ENCODE results near the gene LIPT2. TPM values are rescaled to one million over a fixed set of nuclear protein-coding genes. Genes with fewer than 3 reads are reported as not detected.

Gene LIPT2
- total and polyA plus RNA-seq, 12 donors = 1.8 to 16.1 (median 5.4) TPM

DNA sequence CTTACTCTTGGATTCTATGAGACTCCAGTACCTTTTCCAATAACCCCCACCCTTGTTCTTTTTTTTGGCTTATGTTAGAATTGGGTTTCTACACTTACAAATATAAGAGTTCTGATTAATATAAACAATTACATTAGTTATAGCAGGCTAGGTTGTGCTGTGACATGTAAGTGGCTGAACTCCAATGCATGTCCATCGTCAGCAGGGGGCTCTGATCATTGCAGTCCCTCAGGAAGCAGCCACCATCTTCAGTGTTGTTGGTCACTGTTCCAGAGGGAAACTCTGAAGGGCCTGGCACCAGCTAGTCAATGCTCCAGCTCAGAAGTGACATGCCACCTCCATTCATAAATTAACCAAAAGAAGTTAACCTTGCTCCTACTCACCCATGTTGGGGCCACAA, 5.6 kb downstream of the LIPT2 start:
- Histone ChIP-seq H3K9me3 (replicated peaks in 1 of 3) (no peaks in the 10 kb centered on the region), H3K27me3 (no peaks in the 10 kb centered on the region), H3K27ac (no peak overlapping the region), H3K36me3 (replicated peaks in 1 of 2) (no peaks in the 10 kb centered on the region), H3K4me1 (replicated peaks in 1 of 2) (peaks cover 0 to 6% of the 10 kb centered on the region in 2 donors), H3K4me3 (no peak overlapping the region)
- intact Hi-C loops (cut with DNase I) = no loop called here
- DNase-seq = no peak
- 83 to 93% (median 88%) methylated on average over 1 of the region's 1 CpG for WGBS, 4 donors
- no peak for TF ChIP-seq POLR2A (IDR thresholded peaks at IDR 0.05)
- TF ChIP-seq, protein P1, sequence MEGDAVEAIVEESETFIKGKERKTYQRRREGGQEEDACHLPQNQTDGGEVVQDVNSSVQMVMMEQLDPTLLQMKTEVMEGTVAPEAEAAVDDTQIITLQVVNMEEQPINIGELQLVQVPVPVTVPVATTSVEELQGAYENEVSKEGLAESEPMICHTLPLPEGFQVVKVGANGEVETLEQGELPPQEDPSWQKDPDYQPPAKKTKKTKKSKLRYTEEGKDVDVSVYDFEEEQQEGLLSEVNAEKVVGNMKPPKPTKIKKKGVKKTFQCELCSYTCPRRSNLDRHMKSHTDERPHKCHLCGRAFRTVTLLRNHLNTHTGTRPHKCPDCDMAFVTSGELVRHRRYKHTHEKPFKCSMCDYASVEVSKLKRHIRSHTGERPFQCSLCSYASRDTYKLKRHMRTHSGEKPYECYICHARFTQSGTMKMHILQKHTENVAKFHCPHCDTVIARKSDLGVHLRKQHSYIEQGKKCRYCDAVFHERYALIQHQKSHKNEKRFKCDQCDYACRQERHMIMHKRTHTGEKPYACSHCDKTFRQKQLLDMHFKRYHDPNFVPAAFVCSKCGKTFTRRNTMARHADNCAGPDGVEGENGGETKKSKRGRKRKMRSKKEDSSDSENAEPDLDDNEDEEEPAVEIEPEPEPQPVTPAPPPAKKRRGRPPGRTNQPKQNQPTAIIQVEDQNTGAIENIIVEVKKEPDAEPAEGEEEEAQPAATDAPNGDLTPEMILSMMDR (IDR thresholded peaks at IDR 0.05) = no peak

DNA sequence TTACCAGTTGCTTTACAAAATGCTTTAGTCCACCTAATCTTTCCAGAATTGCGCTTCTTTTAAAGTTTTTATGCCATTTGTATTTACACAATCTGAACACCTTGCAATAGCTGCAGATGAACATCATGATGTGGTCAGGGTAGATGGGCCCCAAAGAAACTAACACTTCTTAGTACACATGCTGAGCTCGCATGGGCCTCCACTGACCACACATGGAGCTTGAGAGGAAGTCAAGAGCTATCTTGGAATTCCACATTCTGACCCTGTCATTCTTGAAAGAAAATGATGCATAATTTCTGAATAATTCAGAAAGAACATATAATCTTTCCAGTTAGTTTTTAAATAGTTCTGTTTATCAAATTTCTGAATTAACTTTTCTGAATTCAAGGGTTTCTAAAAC, 7.7 kb downstream of the LIPT2 start:
- WGBS, 4 donors = 80 to 94% (median 88%) methylated on average over 2 of the region's 2 CpGs
- H3K36me3 ChIP-seq (replicated peaks in 1 of 2) = no peaks in the 10 kb centered on the region
- intact Hi-C loops (cut with DNase I) = no loop called here

DNA sequence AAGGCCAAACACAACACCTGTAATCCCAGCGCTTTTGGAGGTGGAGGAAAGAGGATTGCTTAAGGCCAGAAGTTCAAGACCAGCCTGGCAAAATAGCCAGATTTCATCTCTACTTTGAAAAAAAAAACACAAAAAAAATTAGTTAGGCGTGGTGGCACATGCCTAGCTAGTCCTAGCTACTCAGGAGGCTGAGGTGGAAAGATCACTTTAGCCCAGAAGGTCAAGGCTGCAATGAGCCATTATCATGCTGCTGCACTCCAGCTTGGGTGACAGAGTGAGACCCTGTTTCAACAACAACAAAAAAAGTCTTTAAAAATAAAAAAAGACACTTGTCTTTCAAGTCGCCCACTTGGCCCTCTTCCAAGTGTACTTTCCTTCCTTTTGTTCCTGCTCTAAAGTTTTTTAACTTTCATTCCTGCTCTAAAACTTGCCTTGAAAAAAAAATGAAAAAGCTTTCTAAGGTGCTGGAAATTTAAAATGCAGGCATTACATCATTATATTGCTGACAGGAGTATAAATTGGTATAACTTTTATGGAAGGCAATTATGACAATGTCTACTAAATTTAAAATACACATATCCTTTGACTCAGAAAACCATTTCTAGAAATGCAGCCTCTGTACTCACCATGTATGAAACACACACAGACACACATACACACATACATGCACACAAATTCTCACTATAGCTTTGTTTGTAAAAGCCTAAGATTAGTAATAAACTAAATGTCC, 12.7 kb downstream of the LIPT2 start:
- Histone ChIP-seq H3K9me3 (replicated peaks in 1 of 3) (no peaks in the 10 kb centered on the region), H3K36me3 (replicated peaks in 1 of 2) (no peaks in the 10 kb centered on the region), H3K4me3 (no peak overlapping the region), H3K27ac (no peak overlapping the region), H3K4me1 (replicated peaks in 1 of 2) (no peaks in the 10 kb centered on the region), H3K27me3 (no peaks in the 10 kb centered on the region)
- no peak for TF ChIP-seq POLR2A (IDR thresholded peaks at IDR 0.05)
- TF ChIP-seq, protein P1 (IDR thresholded peaks at IDR 0.05) = no peak
- no peak for DNase-seq
- intact Hi-C loops (cut with DNase I) = no loop called here
- 48 to 54% (median 50%) methylated on average over 3 of the region's 3 CpGs for WGBS, 4 donors

More for the DNA sequence above, 7.7 kb downstream of the LIPT2 start:
- H3K9me3 ChIP-seq (replicated peaks in 1 of 3) = no peaks in the 10 kb centered on the region
- TF ChIP-seq, protein P1 (IDR thresholded peaks at IDR 0.05) = no peak
- no peak for TF ChIP-seq POLR2A (IDR thresholded peaks at IDR 0.05)
- no peaks in the 10 kb centered on the region for H3K4me1 ChIP-seq (replicated peaks in 1 of 2)
- H3K27ac ChIP-seq = no peak overlapping the region
- H3K4me3 ChIP-seq = no peak overlapping the region
- DNase-seq = no peak
- H3K27me3 ChIP-seq = no peaks in the 10 kb centered on the region

DNA sequence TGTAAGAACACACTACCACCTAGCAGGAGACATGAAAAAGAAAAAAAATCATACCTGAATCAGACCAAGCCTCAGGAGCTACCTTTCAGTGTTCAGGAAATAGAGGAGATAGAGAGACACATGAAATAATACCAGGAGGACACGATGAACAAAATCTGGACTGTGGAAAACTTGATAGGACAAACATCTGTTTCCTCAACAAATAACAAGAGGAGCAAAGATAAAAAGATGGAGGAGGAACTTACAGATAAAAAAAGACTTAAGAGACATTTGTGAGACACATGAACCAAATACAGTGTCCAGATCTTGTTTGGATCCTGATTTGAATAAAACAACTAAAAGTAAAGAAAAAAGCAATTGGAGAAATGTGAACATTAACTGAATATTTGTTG, 13.8 kb downstream of the LIPT2 start:
- no peaks in the 10 kb centered on the region for H3K9me3 ChIP-seq (replicated peaks in 1 of 3)
- no peak for DNase-seq
- H3K36me3 ChIP-seq (replicated peaks in 1 of 2) = no peaks in the 10 kb centered on the region
- TF ChIP-seq POLR2A (IDR thresholded peaks at IDR 0.05) = no peak
- TF ChIP-seq, protein P1 (IDR thresholded peaks at IDR 0.05) = no peak
- H3K4me1 ChIP-seq (replicated peaks in 1 of 2) = no peaks in the 10 kb centered on the region
- 50 to 57% (median 52%) methylated on average over 1 of the region's 1 CpG for WGBS, 4 donors
- no peaks in the 10 kb centered on the region for H3K27me3 ChIP-seq
- H3K27ac ChIP-seq = no peak overlapping the region
- H3K4me3 ChIP-seq = no peak overlapping the region
- intact Hi-C loops (cut with DNase I) = no loop called here
